ENCODE measurements around the gene STOM. TPM values are rescaled to one million over a fixed set of nuclear protein-coding genes. Genes with fewer than 3 reads are reported as not detected.

The STOM gene
- total and polyA plus RNA-seq, 8 donors, result 13.9 to 65.1 (median 32.0) TPM

- Histone ChIP-seq H3K36me3 (peaks cover 0 to 10% (median 7%) of the 10 kb centered on the region in 3 donors), H3K27me3 (no peaks in the 10 kb centered on the region), H3K27ac (no peak overlapping the region), H3K9me3 (no peaks in the 10 kb centered on the region), H3K4me1 (no peaks in the 10 kb centered on the region), H3K4me3 (no peak overlapping the region)
- DNase-seq (no peak), FAIRE-seq (no peak), ATAC-seq (no peak)
- TF ChIP-seq CTCF (IDR thresholded peaks at IDR 0.05), result no peak
- intact Hi-C loops (cut with DNase I), result no loop called here
- WGBS, 2 donors, result 89 to 93% methylated on average over 16 of the region's 16 CpGs
Measured at GRCh38 chr9:121328876-121329681, 41.0 kb downstream of the STOM start.

DNA sequence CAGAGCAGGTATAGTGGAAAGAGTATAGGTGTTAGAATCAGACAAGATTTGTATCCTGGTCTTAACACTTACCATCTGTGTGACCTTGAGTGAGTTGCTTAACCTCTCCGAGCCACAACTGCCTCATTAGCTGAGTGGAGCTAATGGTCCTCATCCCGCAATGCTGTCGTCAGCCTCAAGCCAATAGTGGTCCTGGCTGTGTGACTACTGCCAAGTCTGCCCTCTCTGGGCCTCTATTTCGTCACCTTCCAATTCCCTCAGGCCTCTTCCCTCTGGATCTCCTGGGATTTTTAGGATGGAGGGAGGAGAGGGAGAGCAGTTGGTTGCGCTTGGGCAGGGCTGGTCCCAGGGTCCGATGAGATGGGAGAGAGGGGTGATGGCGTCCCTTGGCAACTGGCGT lies 41.6 kb downstream of the STOM start:
- no peaks in the 10 kb centered on the region for H3K27me3 ChIP-seq

DNA sequence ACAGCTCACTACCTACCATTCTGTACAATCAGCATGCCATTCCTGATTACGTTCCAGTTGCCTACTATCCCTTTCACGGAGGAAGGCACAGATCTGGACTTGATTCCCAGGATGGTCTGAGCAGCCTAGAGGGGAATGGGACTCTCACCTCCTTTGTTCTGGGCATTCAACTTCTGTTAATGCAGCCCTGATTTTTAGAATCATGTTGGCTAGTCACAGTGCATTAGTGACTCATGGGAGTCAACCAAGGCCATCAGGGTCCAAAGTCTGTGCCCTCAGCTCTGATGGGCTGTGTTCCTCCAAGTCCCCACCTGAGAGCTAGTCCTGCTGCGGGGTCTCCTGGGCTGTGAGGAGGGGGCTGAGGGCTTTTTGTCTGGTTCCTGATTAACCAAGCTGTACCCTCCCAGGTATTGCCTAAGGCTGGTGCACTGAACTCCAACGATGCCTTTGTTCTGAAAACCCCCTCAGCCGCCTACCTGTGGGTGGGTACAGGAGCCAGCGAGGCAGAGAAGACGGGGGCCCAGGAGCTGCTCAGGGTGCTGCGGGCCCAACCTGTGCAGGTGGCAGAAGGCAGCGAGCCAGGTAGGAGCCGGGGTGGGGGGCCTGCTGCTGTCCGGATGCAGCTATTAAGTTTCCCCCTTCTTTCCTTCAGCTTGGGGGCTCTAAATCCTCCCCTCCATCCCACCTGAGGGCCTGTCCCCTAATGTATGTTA lies 43.0 kb downstream of the STOM start:
- peaks cover 0 to 9% (median 4%) of the 10 kb centered on the region in 3 donors for H3K4me1 ChIP-seq
- no peak overlapping the region for H3K27ac ChIP-seq
- H3K4me3 ChIP-seq, result no peak overlapping the region
- H3K9me3 ChIP-seq, result no peaks in the 10 kb centered on the region
- DNase-seq (no peak), FAIRE-seq (no peak), ATAC-seq (no peak)
- 93 to 97% methylated on average over 11 of the region's 11 CpGs for WGBS, 2 donors
- H3K27me3 ChIP-seq, result no peaks in the 10 kb centered on the region
- H3K36me3 ChIP-seq, result peaks cover 0 to 10% (median 7%) of the 10 kb centered on the region in 3 donors
- no peak for TF ChIP-seq CTCF (IDR thresholded peaks at IDR 0.05)
- intact Hi-C loops (cut with DNase I), result no loop called here

More for the DNA sequence above, 41.6 kb downstream of the STOM start:
- no peak for TF ChIP-seq CTCF (IDR thresholded peaks at IDR 0.05)
- peaks cover 0 to 10% (median 7%) of the 10 kb centered on the region in 3 donors for H3K36me3 ChIP-seq
- WGBS, 2 donors, result 80 to 85% methylated on average over 8 of the region's 8 CpGs
- no peak overlapping the region for H3K27ac ChIP-seq
- no peak for ATAC-seq
- intact Hi-C loops (cut with DNase I), result no loop called here
- H3K4me3 ChIP-seq, result no peak overlapping the region
- DNase-seq, result no peak
- no peaks in the 10 kb centered on the region for H3K9me3 ChIP-seq
- no peaks in the 10 kb centered on the region for H3K4me1 ChIP-seq
- no peak for FAIRE-seq

DNA sequence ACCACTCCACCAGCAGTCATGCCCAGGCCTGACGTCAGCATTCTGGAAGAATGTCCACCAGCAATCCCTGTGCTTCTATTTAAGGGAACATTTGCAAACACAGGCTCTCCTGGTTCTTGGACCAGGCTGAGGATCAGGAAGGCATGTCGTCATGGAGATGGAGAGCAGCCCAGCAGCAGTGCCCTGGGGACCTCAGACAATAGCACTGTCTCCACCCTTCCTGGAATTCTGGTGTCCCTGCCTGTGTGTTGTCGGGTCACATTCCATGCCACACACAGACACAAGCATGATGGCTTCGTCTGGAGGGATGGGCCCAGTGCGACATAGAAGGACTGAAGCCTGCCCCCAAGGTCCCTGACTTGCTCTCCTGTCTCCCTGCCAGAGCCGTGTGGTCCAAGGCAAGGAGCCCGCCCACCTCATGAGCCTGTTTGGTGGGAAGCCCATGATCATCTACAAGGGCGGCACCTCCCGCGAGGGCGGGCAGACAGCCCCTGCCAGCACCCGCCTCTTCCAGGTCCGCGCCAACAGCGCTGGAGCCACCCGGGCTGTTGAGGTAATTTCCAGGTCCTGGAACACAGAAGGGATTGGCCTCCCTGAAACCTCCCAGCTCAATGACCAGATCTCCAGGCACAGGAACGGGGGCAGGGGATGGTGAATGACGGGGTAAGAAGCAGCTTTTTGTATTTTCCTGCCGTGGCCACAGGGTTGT lies 43.8 kb downstream of the STOM start:
- Histone ChIP-seq H3K36me3 (peaks cover 0 to 10% (median 7%) of the 10 kb centered on the region in 3 donors), H3K27me3 (no peaks in the 10 kb centered on the region), H3K27ac (peak overlapping the region in 2 of 4 donors; percentile 25 to 52), H3K4me1 (peaks cover 0 to 9% (median 4%) of the 10 kb centered on the region in 3 donors), H3K9me3 (no peaks in the 10 kb centered on the region), H3K4me3 (no peak overlapping the region)
- no peak for TF ChIP-seq CTCF (IDR thresholded peaks at IDR 0.05)
- intact Hi-C loops (cut with DNase I), result no loop called here
- ATAC-seq (peak in 3 of 4 donors; percentile 17 to 68 (median 36)), DNase-seq (peak in 2 of 6 donors; percentile 16 to 69), FAIRE-seq (no peak)
- 85 to 87% methylated on average over 17 to 19 of the region's 19 CpGs for WGBS, 2 donors
